HG03196 (cell line): ENCODE results near the gene SLC9A2.
A peak's percentile ranks its signal among the peaks of the same experiment; 100 is the strongest.

Experiments
- ATAC-seq: cut with Tn5 transposase; IDR thresholded peaks from one replicate; pipeline ENCODE4 v1.9.1; 2021; ENCODE audit not compliant: unreplicated experiment

The SLC9A2 gene, protein sequence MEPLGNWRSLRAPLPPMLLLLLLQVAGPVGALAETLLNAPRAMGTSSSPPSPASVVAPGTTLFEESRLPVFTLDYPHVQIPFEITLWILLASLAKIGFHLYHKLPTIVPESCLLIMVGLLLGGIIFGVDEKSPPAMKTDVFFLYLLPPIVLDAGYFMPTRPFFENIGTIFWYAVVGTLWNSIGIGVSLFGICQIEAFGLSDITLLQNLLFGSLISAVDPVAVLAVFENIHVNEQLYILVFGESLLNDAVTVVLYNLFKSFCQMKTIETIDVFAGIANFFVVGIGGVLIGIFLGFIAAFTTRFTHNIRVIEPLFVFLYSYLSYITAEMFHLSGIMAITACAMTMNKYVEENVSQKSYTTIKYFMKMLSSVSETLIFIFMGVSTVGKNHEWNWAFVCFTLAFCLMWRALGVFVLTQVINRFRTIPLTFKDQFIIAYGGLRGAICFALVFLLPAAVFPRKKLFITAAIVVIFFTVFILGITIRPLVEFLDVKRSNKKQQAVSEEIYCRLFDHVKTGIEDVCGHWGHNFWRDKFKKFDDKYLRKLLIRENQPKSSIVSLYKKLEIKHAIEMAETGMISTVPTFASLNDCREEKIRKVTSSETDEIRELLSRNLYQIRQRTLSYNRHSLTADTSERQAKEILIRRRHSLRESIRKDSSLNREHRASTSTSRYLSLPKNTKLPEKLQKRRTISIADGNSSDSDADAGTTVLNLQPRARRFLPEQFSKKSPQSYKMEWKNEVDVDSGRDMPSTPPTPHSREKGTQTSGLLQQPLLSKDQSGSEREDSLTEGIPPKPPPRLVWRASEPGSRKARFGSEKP

DNA sequence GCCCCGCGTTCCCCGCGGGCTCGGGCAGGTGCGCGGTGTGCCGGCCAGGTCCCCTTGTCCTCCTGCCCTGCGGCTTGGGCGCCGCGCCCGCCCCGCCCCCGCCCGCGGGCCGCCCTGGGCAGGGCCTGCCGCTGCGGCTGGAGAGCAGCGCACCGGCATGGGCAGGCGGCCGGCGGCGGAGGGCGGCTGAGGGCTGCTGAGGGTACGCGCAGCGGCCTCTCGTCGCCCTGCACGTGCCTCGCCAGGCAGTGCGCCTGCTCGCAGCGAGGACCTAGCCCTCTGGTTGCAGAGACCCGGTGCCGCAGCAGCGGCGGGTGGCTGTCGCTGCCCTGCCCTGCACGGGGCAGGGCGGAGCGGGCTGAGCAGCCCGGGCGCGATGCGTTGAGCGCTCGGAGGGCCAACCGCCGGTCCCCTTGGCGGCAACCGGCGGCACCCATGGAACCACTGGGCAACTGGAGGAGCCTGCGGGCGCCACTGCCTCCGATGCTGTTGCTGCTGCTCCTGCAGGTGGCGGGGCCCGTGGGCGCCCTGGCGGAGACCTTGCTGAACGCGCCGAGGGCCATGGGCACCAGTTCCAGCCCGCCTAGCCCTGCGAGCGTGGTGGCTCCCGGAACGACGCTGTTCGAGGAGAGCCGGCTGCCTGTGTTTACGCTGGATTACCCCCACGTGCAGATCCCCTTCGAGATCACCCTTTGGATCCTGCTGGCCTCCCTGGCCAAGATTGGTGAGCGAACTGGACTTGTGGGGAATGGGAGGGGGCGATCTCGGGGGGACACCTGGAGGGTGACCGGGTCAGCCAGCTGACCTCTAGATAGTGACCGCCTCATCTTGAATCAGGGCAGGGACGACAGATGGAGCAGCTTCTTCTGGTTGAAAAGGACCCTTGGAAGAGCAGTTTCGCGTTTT is at the start of gene SLC9A2:
TSS of gene SLC9A2 (plus strand) at position 140 of the 906 bp plus-strand sequence. CDS start at position 436, 296 bp downstream.
- no peak for ATAC-seq

DNA sequence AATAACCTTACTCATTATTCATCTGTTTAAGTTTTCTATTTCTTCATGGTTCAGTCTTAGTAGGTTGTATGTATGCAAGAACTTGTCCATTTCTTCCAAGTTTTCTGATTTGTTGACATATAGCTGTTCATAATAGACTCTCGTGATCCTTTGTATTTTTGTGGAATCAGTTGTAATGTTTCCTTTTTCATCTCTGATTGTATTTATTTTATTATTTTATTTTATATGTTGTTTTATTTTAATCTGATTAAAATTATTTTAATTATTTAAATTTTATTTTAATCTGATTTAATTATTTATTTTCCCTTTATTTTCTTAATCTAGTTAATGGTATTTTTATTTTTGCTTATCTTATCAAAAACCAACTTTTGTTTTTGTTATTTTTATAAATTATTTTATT is 43.5 kb upstream of the SLC9A2 start:
- ATAC-seq, result no peak

DNA sequence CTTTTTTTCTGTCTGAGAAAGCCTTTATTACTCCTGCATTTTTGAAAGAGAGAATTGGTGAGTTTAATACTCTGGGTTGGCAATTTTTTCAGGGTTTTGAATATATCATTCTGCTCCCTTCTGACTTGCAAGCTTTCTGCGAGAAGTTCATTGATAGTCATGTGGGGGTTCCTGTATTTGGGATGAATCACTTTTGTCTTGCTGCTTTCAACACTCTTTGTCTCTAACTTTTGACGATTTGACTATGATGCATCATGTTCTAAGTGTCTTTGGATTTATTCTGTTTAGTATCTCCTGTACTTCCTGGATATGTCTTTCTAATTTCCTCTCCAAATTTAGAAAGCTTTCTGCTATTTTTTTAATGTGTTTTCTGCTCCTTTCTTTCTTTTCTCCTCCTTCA is 41.0 kb upstream of the SLC9A2 start:
- no peak for ATAC-seq

DNA sequence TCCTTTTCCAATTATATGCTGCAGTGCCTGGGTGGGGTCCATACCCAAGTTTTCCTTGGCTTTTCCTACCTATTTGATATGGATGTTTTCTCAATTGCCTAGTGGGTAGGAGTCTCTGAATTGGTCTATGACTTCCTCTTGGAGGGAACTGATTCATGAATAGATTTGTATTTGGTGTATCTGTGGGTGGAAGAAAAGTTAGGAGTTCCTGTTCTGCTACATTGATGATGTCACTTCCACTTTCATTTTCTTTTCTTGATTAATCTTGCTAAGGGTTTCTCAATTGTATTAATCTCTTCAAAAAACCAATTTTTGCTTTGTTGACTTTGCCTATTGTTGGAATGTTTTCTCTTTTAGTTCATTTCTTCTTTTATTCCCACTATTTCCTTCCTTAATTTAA is 37.4 kb upstream of the SLC9A2 start:
- no peak for ATAC-seq

DNA sequence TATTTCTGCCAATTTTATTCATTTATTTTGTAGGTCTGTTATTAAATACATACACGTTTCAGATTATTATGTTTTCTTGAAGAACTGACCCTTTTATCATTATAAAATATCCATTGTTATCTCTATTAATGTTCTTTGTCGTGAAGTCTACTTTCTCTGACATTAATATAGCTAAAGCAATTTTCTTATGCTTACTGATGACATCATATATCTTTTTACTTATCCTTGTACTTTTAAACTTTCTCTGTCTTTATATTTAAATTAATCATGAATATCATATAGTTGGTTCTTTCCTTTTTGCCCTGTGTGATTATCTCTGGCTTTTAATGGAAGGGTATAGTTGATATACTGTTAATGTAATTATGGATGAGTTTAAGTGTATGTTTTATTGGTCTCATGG is 36.5 kb upstream of the SLC9A2 start:
- ATAC-seq, result no peak

DNA sequence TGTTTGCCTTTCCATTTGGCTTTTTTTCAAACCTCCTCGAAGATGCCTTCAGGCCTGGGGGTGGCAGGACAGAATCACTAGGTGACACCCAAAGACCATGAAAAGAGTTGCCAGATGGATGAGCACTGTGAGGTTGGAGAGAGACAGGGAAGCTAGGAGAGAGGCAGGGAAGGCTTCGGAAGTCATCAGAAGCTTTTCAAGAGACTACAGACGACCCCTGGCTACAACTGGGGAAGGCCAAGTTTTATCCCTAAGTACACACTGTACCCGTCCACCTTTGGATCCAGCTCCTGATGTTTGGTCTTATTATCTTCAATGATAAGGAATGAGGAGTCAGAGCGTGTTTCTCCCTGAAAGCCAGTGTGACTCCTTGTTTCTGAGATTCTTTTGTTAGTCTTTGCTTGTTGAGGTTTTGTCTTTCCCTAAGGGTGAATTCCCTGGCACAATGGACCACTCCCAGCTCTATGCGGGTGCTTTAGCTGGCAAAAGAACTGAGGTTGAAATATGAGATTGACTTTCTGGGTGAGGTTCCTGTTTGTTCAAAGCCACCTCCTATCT is 33.4 kb upstream of the SLC9A2 start:
- ATAC-seq, result no peak

DNA sequence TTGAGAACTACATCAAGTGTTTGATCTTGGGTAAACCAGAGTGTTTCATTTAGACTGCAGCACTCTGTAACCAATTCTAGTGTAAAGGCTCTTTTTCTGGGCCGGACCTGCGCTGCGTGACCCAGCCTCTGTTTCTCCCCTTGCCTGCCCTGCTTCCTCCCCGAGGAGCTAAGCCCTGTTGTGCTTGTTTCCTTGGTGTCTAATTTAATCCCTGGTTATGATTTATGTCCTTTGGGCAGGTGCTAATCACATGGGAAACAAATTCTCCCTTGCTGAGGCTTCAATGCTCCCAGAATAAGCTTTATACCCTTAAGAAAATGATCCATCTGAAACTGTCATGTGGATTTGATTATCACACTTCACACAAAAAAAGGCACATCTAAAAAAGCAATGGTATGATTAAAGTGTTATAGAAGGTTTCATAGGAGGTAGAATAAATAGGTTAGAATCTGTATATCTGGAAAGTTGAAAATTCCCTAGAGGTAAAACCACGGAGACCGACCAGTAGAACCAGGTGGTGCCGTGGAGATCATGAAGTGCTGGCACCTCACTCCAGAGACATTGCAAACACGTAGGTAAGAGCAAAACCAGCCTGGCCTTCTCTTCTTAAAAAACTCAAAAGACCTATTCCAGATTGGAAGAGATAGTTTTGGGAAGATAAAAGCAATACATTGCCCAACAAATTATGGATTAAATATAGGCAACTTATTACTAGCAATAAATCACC is 31.0 kb upstream of the SLC9A2 start:
- no peak for ATAC-seq

DNA sequence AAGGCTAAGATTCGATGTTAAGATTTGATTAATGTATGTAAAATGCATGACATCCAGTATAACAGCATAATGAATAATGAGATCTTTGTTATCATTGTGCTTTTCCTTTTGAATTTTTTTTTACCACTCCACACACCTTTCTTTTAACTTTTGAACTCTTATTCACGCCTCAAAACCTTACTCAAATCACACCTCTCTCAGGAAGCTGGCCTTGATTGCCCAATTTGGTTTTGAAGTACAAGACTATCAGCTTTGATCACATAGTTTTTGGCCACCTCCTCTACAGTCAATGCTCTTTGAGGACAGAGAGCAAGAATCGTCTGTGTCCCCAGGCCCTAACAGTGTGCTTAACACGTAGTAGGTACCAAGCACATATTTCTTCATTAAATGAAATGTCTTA is 29.9 kb upstream of the SLC9A2 start:
- ATAC-seq, result no peak

DNA sequence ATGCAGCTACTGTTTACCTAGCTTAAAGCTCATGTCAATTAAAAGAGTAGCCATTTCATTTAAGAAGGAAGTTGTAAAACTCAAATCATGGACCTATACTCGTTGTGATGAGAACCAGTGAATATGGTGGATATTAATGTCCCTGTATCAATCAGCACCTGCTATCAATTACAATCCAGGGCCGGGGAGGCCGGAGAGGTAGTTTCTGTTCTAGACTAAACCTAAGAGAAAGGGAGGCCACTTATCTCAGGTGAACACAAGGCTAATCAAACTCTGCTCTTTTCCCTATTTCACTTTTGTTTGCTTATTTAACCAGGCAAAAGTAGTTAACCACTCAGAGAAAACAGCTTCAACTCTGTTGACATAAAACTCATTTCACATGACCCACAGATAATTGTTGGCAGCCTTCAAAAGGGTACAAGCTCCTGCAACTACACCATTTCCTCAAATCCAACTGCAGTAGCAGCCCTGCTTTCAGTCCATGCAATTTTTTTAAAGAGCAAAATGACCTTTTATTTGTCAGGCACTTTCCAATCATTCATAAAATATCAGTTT is 27.8 kb upstream of the SLC9A2 start:
- no peak for ATAC-seq

DNA sequence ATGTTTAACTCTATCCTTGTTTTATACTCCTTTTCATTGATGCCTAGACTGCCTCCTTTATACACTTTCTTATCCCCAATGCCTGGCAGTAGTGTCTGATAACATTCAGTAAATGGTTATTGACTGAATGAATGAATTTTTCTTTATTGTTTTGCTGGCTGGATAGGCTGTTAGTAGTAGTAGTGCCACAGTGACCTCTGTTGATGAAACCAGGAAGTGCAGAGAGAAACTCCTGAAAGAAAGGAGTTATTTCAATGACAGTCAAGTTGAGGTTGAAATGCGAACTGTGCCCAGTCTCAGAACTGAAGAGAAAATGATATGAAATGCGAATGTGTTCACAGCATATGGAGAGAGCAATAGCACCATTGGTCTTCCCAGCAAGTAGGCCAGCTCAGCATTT is 26.8 kb upstream of the SLC9A2 start:
- ATAC-seq, result no peak

DNA sequence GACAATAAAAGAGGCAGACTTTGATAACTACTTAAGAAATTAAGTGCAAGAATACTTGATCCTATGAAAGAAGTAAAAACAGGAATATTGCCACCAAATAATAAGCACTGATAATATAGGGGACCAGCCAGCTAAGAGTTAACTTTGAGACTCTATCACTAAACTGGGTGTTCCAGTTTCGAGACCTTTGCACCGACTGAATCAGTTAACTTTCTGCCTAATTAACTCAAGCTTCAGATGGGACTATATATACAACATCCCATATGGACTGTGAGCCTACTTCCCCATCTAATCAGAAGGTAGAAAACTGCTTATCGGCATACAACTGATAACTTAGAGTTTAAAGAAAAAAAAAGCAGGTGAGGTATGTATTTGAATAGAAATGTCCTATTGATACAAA is 25.8 kb upstream of the SLC9A2 start:
- no peak for ATAC-seq

DNA sequence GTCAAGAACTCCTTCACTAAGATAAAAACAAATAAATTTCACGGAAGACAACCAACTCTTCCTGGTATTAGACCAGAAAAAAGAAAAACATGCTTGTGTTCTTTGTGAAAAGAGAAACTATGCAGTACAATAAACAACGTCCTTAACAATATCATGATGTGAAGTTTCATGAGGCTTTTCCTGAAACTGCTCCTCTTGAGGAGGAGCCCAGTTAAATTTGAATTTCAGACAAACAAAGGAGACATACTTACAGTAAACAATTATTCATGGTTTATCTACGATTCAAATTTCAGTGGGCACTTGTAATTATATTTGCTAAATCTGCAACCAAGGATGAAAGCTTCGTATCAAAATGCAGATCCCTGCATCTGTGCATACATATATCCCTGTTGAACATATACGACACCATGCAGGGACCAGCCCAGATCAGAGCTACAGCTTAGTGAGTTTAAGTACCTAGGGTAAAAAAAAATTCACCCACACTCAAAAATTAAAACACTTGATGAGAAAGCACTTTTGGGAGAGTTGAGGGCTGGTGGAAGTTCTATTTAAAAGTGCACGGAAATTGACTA is 24.8 kb upstream of the SLC9A2 start:
- ATAC-seq, result no peak

DNA sequence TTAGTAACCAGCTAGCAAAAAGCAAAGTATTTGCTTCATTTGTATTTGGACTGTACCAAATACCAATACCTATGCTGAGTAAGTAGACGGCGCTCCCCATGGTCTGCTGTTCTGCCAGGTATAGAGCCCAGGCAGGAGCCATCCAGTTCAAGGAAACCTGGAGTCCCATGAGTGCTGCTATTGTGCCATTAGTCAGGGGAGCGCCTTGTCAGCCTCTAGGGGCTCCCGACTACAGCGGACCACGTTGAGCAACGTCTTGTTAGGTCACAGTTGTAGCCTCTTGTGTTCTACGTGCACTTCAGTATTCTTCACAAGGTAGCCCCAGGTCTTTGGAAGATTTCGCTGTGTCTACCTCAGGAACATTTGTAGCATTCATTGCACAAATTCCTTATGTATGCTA is 21.6 kb upstream of the SLC9A2 start:
- no peak for ATAC-seq

DNA sequence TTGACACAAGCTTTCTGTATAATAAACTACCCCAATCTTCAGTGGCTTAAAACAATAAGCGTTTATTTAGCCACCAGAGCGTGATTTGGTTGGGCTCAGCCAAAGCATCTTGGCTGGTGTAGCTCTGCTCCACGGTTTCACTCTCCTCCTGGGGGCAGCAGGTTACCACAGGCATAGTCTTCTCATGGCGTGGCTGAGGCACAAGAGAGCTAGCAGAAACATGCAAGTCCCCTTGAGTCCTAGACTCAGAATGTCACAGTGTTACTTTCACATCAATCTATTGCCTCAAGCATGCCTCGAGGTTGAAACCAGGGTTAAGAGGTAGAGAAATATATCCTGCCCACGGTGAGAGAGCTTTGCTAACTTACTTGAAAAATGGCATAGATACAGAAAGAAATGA is 19.9 kb upstream of the SLC9A2 start:
- ATAC-seq, result no peak

DNA sequence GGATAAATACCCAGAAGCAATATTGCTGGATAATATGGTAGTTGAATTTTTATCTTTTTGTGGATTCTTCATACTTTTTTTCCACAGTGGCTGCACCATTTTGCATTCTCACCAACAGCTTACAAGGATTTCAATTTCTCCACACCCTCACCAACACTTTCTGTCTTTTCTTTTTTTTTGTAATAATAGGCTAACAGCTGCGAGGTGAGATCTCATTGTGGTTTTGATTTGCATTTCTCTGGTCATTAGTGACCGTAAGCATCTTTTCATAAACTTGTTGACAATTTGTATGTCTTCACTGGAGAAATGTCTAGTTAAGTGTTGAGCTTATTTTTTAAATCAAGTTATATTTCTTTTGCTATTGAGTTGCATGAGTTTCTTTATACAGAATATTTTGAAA is 17.6 kb upstream of the SLC9A2 start:
- no peak for ATAC-seq

DNA sequence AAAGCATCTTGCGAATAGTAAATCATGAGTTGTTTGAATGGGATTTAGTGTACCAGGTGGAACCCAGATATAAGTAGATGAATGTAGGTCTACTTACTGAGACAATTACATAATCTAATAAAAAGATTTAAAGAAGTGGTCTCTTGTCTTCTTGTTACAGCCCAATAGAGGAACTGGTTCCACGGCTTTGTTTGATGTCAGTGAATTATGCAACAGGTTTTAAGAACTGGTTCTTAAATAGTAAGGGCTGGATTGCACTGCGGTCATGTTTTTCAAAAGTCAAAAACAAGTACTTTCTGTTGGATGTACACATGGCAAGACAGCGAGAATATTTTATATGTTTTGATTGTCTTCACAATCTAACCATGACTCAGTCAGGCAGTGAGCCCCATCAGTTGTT is 15.4 kb upstream of the SLC9A2 start:
- ATAC-seq, result no peak

DNA sequence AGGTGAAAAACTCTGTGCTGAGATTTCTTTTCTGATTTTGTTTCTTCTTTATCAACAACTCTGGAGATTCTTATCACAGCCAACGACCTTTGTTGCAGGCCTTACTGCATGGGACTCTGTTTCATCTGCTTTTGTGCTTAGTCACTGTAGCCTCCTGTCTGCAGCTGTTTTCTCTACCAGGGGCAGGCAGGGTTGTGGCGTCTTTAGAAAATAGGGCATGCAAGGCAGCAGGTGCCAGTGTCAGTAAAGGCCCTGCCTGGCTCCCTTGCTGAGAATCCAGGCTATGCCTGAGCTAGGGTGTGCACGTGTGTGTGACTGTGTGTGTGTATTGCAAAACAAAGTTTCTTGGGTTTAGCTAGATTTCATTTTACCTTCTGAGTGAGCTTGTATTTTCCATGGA is 14.6 kb upstream of the SLC9A2 start:
- ATAC-seq, result no peak

DNA sequence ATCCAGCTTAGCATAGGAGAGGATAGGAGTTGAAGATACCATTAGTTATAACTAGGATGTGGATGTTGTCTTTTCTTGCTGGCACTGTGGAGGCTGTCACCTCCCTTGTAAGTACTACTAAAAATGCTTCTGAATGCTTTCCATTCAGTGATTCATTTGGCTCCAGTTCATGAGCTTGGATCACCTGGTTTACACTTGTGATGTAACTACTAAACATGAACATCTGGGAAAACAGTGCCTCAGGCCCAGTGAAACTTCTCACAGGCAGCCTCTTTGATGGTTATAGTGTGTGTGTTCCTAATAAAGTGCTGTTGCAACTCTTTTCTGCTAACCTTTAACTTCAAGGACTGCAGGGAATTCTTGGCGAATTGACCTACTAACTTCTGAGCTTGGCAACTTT is 13.0 kb upstream of the SLC9A2 start:
- no peak for ATAC-seq

DNA sequence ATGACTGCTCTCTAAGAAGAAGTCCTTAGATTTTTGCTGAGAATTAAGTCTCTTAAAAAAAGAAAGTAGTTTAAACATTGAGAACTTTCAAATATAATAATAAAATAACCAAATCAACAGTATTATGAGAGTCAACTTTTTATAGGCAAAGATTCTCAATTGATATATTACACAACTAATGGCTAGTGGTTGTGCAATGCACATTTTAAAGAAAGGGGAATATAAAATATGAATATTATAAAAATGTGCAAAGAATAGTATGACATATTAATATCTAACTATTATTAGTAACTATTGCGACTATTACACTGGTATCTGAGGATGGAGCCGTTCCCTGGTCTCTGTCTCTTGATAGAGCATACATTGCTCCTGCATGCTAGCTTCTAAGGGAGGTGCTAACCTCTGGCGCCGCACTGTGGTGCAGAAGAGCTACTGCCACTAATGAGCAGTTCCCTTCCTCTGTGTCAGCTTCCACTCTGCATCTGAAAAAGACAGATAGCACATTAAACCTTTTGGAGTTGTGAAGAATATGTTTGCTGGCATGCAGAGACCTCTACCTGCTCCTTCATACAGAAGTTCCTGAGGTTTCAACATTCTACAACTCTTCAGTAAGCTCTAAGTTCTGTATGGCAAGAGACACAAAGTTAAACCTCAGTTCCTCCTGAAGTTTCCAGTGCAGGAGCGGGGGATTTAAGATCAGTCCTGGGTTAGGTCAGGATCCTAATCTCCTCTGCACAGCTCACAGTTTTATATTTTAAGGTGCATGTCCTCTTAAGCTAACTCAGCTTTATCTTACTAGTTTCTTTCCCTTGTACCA is 3.5 kb upstream of the SLC9A2 start:
- ATAC-seq, result peak; percentile 81
